HEK293 (cell line): Measurements from ENCODE around the gene TAAR1.

Source experiments
- CTCF ChIA-PET: fragments of 350-600 bp; formaldehyde crosslinking; extraction: SDS; loops from one replicate; lab custom pipeline; 2021; ENCODE audit warnings: antibody characterized with exemption; lab: Yijun Ruan, JAX
- POLR2A ChIA-PET: fragments of 300-600 bp; formaldehyde crosslinking; extraction: SDS; loops from one replicate; lab custom pipeline; 2020; ENCODE audit warnings: antibody characterized with exemption, inconsistent platforms; lab: Yijun Ruan, JAX
- H3K27ac ChIP-seq: fragments of 200-500 bp; sonication (Bioruptor generic); 2 replicates; pipeline ENCODE4 v1.5.1; 2014; ENCODE audit warnings: low read depth, low read length, control low read depth, inconsistent platforms; ENCODE audit errors: extremely low read depth
- H3K36me3 ChIP-seq, 2 experiments: fragments of 200-500 bp in 1 of 2; sonication (Bioruptor generic) in 1 of 2; 1 replicate in 1 of 2; 2 replicates in 1 of 2; pipeline ENCODE4 v1.5.1; 2014 to 2017; ENCODE audit warnings: inconsistent platforms in 2 of 2, low read length in 2 of 2; ENCODE audit not compliant: control insufficient read depth in 2 of 2, insufficient read depth in 1 of 2
- H3K4me1 ChIP-seq: fragments of 200-500 bp; sonication (Bioruptor generic); 2 replicates; pipeline ENCODE4 v1.5.1; 2014; ENCODE audit warnings: mild to moderate bottlenecking, low read length, inconsistent platforms; ENCODE audit not compliant: control insufficient read depth, insufficient read depth
- H3K4me3 ChIP-seq: 2 replicates; pipeline ENCODE4 v1.5.1; 2011; ENCODE audit warnings: low read depth, mild to moderate bottlenecking, control low read depth, low read length, moderate library complexity
- H3K9me3 ChIP-seq: fragments of 200-500 bp; sonication (Bioruptor generic); 2 replicates; pipeline ENCODE4 v1.5.1; 2014; ENCODE audit warnings: low read depth, low read length, inconsistent platforms; ENCODE audit not compliant: control insufficient read depth, insufficient read depth
- BCL11B ChIP-seq: fragments of 450-650 bp; formaldehyde crosslinking; IDR thresholded peaks from 2 replicates; pipeline ENCODE4 v1.5.1; 2016; ENCODE audit warnings: low read depth, missing biosample characterization, missing genetic modification characterization
- MZF1 ChIP-seq: fragments of 450-650 bp; formaldehyde crosslinking; IDR thresholded peaks from 2 replicates; pipeline ENCODE4 v1.5.1; 2017; ENCODE audit warnings: missing biosample characterization, missing genetic modification characterization, borderline replicate concordance
- OVOL3 ChIP-seq: fragments of 450-650 bp; formaldehyde crosslinking; IDR thresholded peaks from 2 replicates; pipeline ENCODE4 v1.5.1; 2016; ENCODE audit warnings: missing biosample characterization, missing genetic modification characterization
- REPIN1 ChIP-seq: fragments of 450-650 bp; formaldehyde crosslinking; IDR thresholded peaks from 2 replicates; pipeline ENCODE4 v1.5.1; 2017; ENCODE audit warnings: missing biosample characterization, missing genetic modification characterization, low read depth
- SCRT1 ChIP-seq: fragments of 450-650 bp; formaldehyde crosslinking; IDR thresholded peaks from 2 replicates; pipeline ENCODE4 v1.5.1; 2016; ENCODE audit warnings: missing biosample characterization, missing genetic modification characterization, borderline replicate concordance
- SCRT2 ChIP-seq: fragments of 450-650 bp; formaldehyde crosslinking; IDR thresholded peaks from 2 replicates; pipeline ENCODE4 v1.5.1; 2016; ENCODE audit warnings: missing biosample characterization, missing genetic modification characterization
- ZBTB20 ChIP-seq: fragments of 450-650 bp; formaldehyde crosslinking; IDR thresholded peaks from 2 replicates; pipeline ENCODE4 v1.5.1; 2016; ENCODE audit warnings: missing biosample characterization, missing genetic modification characterization
- ZBTB8A ChIP-seq: fragments of 450-650 bp; formaldehyde crosslinking; IDR thresholded peaks from 2 replicates; pipeline ENCODE4 v1.5.1; 2016; ENCODE audit warnings: missing biosample characterization, missing genetic modification characterization
- ZFP3 ChIP-seq: fragments of 450-650 bp; formaldehyde crosslinking; IDR thresholded peaks from 2 replicates; pipeline ENCODE4 v1.5.1; 2016; ENCODE audit warnings: low read depth, missing biosample characterization, missing genetic modification characterization
- ZNF16 ChIP-seq: fragments of 450-650 bp; formaldehyde crosslinking; IDR thresholded peaks from 2 replicates; pipeline ENCODE4 v1.5.1; 2016; ENCODE audit warnings: low read depth, missing biosample characterization, missing genetic modification characterization
- ZNF2 ChIP-seq: fragments of 450-650 bp; formaldehyde crosslinking; IDR thresholded peaks from 2 replicates; pipeline ENCODE4 v1.5.1; 2016; ENCODE audit warnings: missing biosample characterization, missing genetic modification characterization
- ZNF274 ChIP-seq, 2 experiments: fragments of 200-500 bp in 1 of 2; fragments of 450-650 bp in 1 of 2; sonication (Bioruptor generic) in 1 of 2; formaldehyde crosslinking in 1 of 2; IDR thresholded peaks; 2 replicates each; pipeline versions ENCODE4 v1.5.1 to v1.6.1; 2014 to 2016; ENCODE audit warnings: borderline replicate concordance in 1 of 2, inconsistent platforms in 1 of 2, low read length in 1 of 2, missing biosample characterization in 1 of 2, missing genetic modification characterization in 1 of 2
- ZNF292 ChIP-seq: fragments of 450-650 bp; formaldehyde crosslinking; IDR thresholded peaks from 2 replicates; pipeline ENCODE4 v1.5.1; 2016; ENCODE audit warnings: low read depth, missing biosample characterization, missing genetic modification characterization, borderline replicate concordance
- ZNF335 ChIP-seq: fragments of 450-650 bp; formaldehyde crosslinking; conservative IDR thresholded peaks from 2 replicates; pipeline ENCODE4 v1.5.1; 2016; ENCODE audit warnings: missing biosample characterization, missing genetic modification characterization
- ZNF341 ChIP-seq: fragments of 450-650 bp; formaldehyde crosslinking; IDR thresholded peaks from 2 replicates; pipeline ENCODE4; 2016; ENCODE audit warnings: low read depth, missing biosample characterization, missing genetic modification characterization
- ZNF350 ChIP-seq: fragments of 450-650 bp; formaldehyde crosslinking; IDR thresholded peaks from 2 replicates; pipeline ENCODE4 v1.5.0; 2017; ENCODE audit warnings: missing biosample characterization, mild to moderate bottlenecking, missing genetic modification characterization
- ZNF37A ChIP-seq: fragments of 450-650 bp; IDR thresholded peaks from 2 replicates; pipeline ENCODE4 v1.5.1; 2018; ENCODE audit warnings: missing biosample characterization, missing genetic modification characterization
- ZNF404 ChIP-seq: fragments of 450-650 bp; formaldehyde crosslinking; IDR thresholded peaks from 2 replicates; pipeline ENCODE4 v1.5.1; 2017; ENCODE audit warnings: missing biosample characterization, missing genetic modification characterization
- ZNF423 ChIP-seq: fragments of 450-650 bp; formaldehyde crosslinking; IDR thresholded peaks from 2 replicates; pipeline ENCODE4 v1.5.1; 2016; ENCODE audit warnings: missing biosample characterization, missing genetic modification characterization
- ZNF473 ChIP-seq: fragments of 450-650 bp; formaldehyde crosslinking; IDR thresholded peaks from 2 replicates; pipeline ENCODE4 v1.5.1; 2017; ENCODE audit warnings: missing biosample characterization, missing genetic modification characterization
- ZNF514 ChIP-seq: fragments of 450-650 bp; formaldehyde crosslinking; IDR thresholded peaks from 2 replicates; pipeline ENCODE4 v1.5.1; 2016; ENCODE audit warnings: missing biosample characterization, missing genetic modification characterization
- ZNF529 ChIP-seq: fragments of 450-650 bp; formaldehyde crosslinking; IDR thresholded peaks from 2 replicates; pipeline ENCODE4 v1.5.1; 2017; ENCODE audit warnings: missing genetic modification characterization, missing biosample characterization; ENCODE audit not compliant: insufficient replicate concordance
- ZNF548 ChIP-seq: fragments of 450-650 bp; formaldehyde crosslinking; IDR thresholded peaks from 2 replicates; pipeline ENCODE4 v1.5.1; 2016; ENCODE audit warnings: missing biosample characterization, missing genetic modification characterization
- ZNF610 ChIP-seq: fragments of 450-650 bp; formaldehyde crosslinking; IDR thresholded peaks from 2 replicates; pipeline ENCODE4 v1.5.1; 2016; ENCODE audit warnings: missing biosample characterization, missing genetic modification characterization, borderline replicate concordance
- TF ChIP-seq, protein P1 (sequence below): fragments of 450-650 bp; IDR thresholded peaks from 2 replicates; pipeline ENCODE4 v1.5.1; 2018; ENCODE audit warnings: missing biosample characterization, mild to moderate bottlenecking, missing genetic modification characterization
- TF ChIP-seq, protein P2 (sequence below): fragments of 450-650 bp; formaldehyde crosslinking; IDR thresholded peaks from 2 replicates; pipeline ENCODE4 v1.5.1; 2016; ENCODE audit warnings: missing biosample characterization, missing genetic modification characterization
- TF ChIP-seq, protein P3 (sequence below): fragments of 450-650 bp; formaldehyde crosslinking; IDR thresholded peaks from 2 replicates; pipeline ENCODE4 v1.5.1; 2017; ENCODE audit warnings: missing biosample characterization, missing genetic modification characterization

The TAAR1 gene, protein sequence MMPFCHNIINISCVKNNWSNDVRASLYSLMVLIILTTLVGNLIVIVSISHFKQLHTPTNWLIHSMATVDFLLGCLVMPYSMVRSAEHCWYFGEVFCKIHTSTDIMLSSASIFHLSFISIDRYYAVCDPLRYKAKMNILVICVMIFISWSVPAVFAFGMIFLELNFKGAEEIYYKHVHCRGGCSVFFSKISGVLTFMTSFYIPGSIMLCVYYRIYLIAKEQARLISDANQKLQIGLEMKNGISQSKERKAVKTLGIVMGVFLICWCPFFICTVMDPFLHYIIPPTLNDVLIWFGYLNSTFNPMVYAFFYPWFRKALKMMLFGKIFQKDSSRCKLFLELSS

DNA sequence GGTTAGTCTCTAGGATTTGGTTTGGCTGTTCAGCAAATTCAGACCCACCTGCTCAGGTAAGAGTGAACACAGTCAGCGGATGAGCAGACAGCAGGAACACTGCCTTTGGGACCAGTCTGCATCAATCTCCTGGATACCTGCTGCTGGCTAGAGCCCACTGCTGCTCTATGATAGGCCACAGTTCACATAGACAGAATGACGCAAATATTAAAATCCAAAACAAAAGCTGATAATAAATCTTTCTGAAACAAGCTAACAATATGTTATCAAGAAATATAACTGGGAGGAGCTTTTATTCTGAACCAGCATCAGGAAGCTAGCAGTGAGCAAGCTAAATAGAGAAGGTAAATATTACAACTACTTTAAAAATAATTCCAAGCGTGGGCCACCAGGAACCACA lies at the start of gene TAAR1:
Gene TAAR1 (minus strand): TSS at position 101 of the 400 bp plus-strand sequence. CDS start 13,179 bp downstream, outside the sequence.
- TF ChIP-seq ZNF473 (tag by site-specific recombination), result no peak
- TF ChIP-seq ZNF423 (tag by site-specific recombination), result no peak
- TF ChIP-seq ZNF529, result no peak
- TF ChIP-seq SCRT2, result no peak
- TF ChIP-seq, protein P1, sequence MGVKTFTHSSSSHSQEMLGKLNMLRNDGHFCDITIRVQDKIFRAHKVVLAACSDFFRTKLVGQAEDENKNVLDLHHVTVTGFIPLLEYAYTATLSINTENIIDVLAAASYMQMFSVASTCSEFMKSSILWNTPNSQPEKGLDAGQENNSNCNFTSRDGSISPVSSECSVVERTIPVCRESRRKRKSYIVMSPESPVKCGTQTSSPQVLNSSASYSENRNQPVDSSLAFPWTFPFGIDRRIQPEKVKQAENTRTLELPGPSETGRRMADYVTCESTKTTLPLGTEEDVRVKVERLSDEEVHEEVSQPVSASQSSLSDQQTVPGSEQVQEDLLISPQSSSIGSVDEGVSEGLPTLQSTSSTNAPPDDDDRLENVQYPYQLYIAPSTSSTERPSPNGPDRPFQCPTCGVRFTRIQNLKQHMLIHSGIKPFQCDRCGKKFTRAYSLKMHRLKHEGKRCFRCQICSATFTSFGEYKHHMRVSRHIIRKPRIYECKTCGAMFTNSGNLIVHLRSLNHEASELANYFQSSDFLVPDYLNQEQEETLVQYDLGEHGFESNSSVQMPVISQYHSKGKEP (tag by site-specific recombination), result no peak
- TF ChIP-seq ZNF292 (tag by site-specific recombination), result no peak
- TF ChIP-seq ZNF514 (tag by site-specific recombination), result no peak
- no peak for TF ChIP-seq ZNF404 (tag by site-specific recombination)
- TF ChIP-seq SCRT1 (tag by site-specific recombination), result no peak
- no peak for TF ChIP-seq MZF1
- TF ChIP-seq ZNF37A (tag by site-specific recombination), result no peak
- TF ChIP-seq ZBTB20 (tag by site-specific recombination), result no peak
- TF ChIP-seq ZNF548 (tag by site-specific recombination), result no peak
- Histone ChIP-seq H3K4me3 (no peak within 1 kb of the TSS), H3K27ac (no peak within 1 kb of the TSS), H3K36me3 (no peaks in the 10 kb centered on the region), H3K9me3 (no peaks in the 10 kb centered on the region), H3K4me1 (no peaks in the 10 kb centered on the region)
- ChIA-PET POLR2A (no interaction called here), CTCF (interaction anchor here (0.6 to 1.5 kb wide), 3 partner anchors 10 to 691 kb away, joined by 3 to 8 read pairs (median 3); no protein-coding TSS in a partner anchor)

DNA sequence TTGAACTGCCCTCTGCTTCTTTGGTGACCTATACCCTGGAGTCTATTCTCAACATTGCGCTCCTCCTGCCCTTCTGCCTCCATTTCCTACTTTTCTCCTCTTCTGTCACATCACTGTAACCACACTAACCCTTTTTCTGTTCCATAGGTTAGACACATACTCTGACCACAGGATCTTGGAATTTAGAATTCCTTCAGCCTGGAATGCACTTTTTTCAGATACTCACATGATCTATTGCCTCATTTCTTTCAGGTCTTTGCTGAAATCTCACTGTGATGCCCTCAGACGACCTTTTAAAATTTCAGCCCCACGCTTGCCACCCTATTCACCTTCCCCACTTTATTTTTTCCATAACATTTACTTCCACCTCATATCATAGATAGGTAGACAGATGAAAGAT lies 49.8 kb upstream of the TAAR1 start:
- TF ChIP-seq OVOL3 (tag by site-specific recombination) (no peak), ZBTB8A (tag by site-specific recombination) (no peak), SCRT2 (no peak), ZNF350 (tag by site-specific recombination) (no peak), ZNF341 (tag by site-specific recombination) (no peak), ZNF335 (tag by site-specific recombination) (no peak), ZNF16 (no peak), BCL11B (tag by site-specific recombination) (no peak), REPIN1 (no peak), ZNF610 (no peak), ZNF274 (IDR thresholded peaks at IDR 0.05; ENCODE audit: low read length) (no peak), ZNF274 (tag by site-specific recombination; IDR thresholded peaks at IDR 0.05; ENCODE audit: borderline replicate concordance) (no peak), ZFP3 (no peak), ZNF2 (tag by site-specific recombination) (no peak)
- TF ChIP-seq, protein P2, sequence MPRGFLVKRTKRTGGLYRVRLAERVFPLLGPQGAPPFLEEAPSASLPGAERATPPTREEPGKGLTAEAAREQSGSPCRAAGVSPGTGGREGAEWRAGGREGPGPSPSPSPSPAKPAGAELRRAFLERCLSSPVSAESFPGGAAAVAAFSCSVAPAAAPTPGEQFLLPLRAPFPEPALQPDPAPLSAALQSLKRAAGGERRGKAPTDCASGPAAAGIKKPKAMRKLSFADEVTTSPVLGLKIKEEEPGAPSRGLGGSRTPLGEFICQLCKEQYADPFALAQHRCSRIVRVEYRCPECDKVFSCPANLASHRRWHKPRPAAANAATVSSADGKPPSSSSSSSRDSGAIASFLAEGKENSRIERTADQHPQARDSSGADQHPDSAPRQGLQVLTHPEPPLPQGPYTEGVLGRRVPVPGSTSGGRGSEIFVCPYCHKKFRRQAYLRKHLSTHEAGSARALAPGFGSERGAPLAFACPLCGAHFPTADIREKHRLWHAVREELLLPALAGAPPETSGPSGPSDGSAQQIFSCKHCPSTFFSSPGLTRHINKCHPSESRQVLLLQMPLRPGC, result no peak
- TF ChIP-seq, protein P3, sequence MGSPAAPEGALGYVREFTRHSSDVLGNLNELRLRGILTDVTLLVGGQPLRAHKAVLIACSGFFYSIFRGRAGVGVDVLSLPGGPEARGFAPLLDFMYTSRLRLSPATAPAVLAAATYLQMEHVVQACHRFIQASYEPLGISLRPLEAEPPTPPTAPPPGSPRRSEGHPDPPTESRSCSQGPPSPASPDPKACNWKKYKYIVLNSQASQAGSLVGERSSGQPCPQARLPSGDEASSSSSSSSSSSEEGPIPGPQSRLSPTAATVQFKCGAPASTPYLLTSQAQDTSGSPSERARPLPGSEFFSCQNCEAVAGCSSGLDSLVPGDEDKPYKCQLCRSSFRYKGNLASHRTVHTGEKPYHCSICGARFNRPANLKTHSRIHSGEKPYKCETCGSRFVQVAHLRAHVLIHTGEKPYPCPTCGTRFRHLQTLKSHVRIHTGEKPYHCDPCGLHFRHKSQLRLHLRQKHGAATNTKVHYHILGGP (tag by site-specific recombination), result no peak
- H3K4me3 ChIP-seq, result no peak overlapping the region
- CTCF ChIA-PET, result no interaction called here
- POLR2A ChIA-PET, result no interaction called here
- H3K36me3 ChIP-seq, result no peaks in the 10 kb centered on the region
- no peak overlapping the region for H3K27ac ChIP-seq
- H3K4me1 ChIP-seq, result no peaks in the 10 kb centered on the region
- H3K9me3 ChIP-seq, result no peaks in the 10 kb centered on the region
